Keratinocyte (primary cell): ENCODE results near the gene FAM120C. TPM values are rescaled to one million over a fixed set of nuclear protein-coding genes. Genes with fewer than 3 reads are reported as not detected.

Experiments
- DNase-seq: peaks from one replicate; pipeline ENCODE4 v3.0.0-alpha.2; 2011; ENCODE audit warnings: low read depth, missing footprints, low spot score
- FAIRE-seq: peaks from 2 replicates; lab custom pipeline; 2011; peaks lifted over from hg19 to GRCh38; lab: Jason Lieb, UNC
- H2AFZ ChIP-seq: 2 replicates; pipeline ENCODE4 v1.6.0; 2012; ENCODE audit warnings: low read length, control low read depth, inconsistent platforms; ENCODE audit not compliant: control insufficient read depth
- H3K27ac ChIP-seq: 2 replicates; pipeline ENCODE4 v1.5.1; 2011; ENCODE audit warnings: low read length; ENCODE audit not compliant: control insufficient read depth, insufficient read depth
- H3K27me3 ChIP-seq: 3 replicates; pipeline ENCODE4 v1.6.0; 2011; ENCODE audit warnings: low read length; ENCODE audit not compliant: control insufficient read depth, insufficient read depth; ENCODE audit errors: extremely low read depth
- H3K36me3 ChIP-seq, 2 experiments: 2 replicates in 1 of 2; 3 replicates in 1 of 2; pipeline ENCODE4 v1.5.1; 2011; ENCODE audit warnings: low read length in 2 of 2, mild to moderate bottlenecking in 1 of 2; ENCODE audit not compliant: control insufficient read depth in 2 of 2, insufficient read depth in 2 of 2; ENCODE audit errors: extremely low read depth in 1 of 2
- H3K4me1 ChIP-seq: 3 replicates; pipeline ENCODE4 v1.5.1; 2011; ENCODE audit warnings: low read length; ENCODE audit not compliant: control insufficient read depth, insufficient read depth; ENCODE audit errors: extremely low read depth
- H3K4me2 ChIP-seq: 3 replicates; pipeline ENCODE4 v1.6.0; 2011; ENCODE audit warnings: low read depth, low read length; ENCODE audit not compliant: control insufficient read depth, insufficient read depth; ENCODE audit errors: extremely low read depth
- H3K4me3 ChIP-seq, 3 experiments: fragments of 200-600 bp in 1 of 3; sonication (generic) in 1 of 3; 2 replicates in 2 of 3; 3 replicates in 1 of 3; pipeline ENCODE4 v1.5.1; 2011 to 2016; ENCODE audit warnings: low read length in 3 of 3, mild to moderate bottlenecking in 3 of 3, control low read depth in 2 of 3, inconsistent platforms in 1 of 3, low read depth in 1 of 3, mixed read lengths in 1 of 3, mixed run types in 1 of 3, moderate library complexity in 1 of 3; ENCODE audit not compliant: control insufficient read depth in 2 of 3, insufficient read depth in 2 of 3; ENCODE audit errors: extremely low read depth in 1 of 3
- H3K79me2 ChIP-seq: 2 replicates; pipeline ENCODE4 v1.6.0; 2012; ENCODE audit warnings: low read length; ENCODE audit not compliant: control insufficient read depth, insufficient read depth
- H3K9ac ChIP-seq: 3 replicates; pipeline ENCODE4 v1.6.0; 2011; ENCODE audit warnings: low read length; ENCODE audit not compliant: control insufficient read depth, insufficient read depth; ENCODE audit errors: extremely low read depth
- H3K9me1 ChIP-seq: 3 replicates; pipeline ENCODE4 v1.6.0; 2011; ENCODE audit warnings: low read length; ENCODE audit not compliant: control insufficient read depth, insufficient read depth; ENCODE audit errors: extremely low read depth
- H3K9me3 ChIP-seq: 2 replicates; pipeline ENCODE4 v1.5.1; 2012; ENCODE audit warnings: low read depth, low read length; ENCODE audit not compliant: control insufficient read depth
- H4K20me1 ChIP-seq: 3 replicates; pipeline ENCODE4 v1.6.0; 2011; ENCODE audit warnings: low read length; ENCODE audit not compliant: control insufficient read depth, insufficient read depth; ENCODE audit errors: extremely low read depth
- CTCF ChIP-seq, 3 experiments: IDR thresholded peaks in 1 of 3; conservative IDR thresholded peaks in 1 of 3; optimal IDR thresholded peaks in 1 of 3; 2 replicates in 2 of 3; 3 replicates in 1 of 3; pipeline versions ENCODE3 to v1.5.1; 2011; ENCODE audit warnings: low read length in 3 of 3, mild to moderate bottlenecking in 3 of 3, moderate library complexity in 2 of 3, control low read depth in 1 of 3, inconsistent platforms in 1 of 3; ENCODE audit not compliant: insufficient read depth in 2 of 3; ENCODE audit errors: extremely low read depth in 1 of 3
- EZH2 ChIP-seq: IDR thresholded peaks from one replicate; pipeline ENCODE4 v1.6.1; 2012; ENCODE audit warnings: inconsistent platforms, mild to moderate bottlenecking, low read length, moderate library complexity
- dilution Hi-C: fragments of 300-500 bp; cut with MboI; formaldehyde crosslinking; loops from one replicate; pipeline ENCODE4 v1.7.0; 2020; ENCODE audit warnings: low sequenced_read_pairs; ENCODE audit not compliant: extremely low pct_ligation_motif_present
- polyA plus RNA-seq, 5 experiments: library from polyadenylated mRNA; depleted of rRNA in 3 of 5; stranded (reverse) in 3 of 5; stranded (forward) in 1 of 5; unstranded in 1 of 5; fragments of >200 nt; gene quantifications; 1 replicate in 1 of 5; 2 replicates in 3 of 5; 3 replicates in 1 of 5; pipeline versions ENCODE4 v1.2.1 to v1.2.3, GENCODE V29; 2011 to 2012; ENCODE audit warnings: missing spikeins in 2 of 5, low read depth in 1 of 5, low replicate concordance in 1 of 5

FAM120C gene
- polyA plus RNA-seq, 1 donor (not counting 4 experiments of a cell fraction or from before 2014, with no cell fraction given): 1.9 TPM

GRCh38 chrX:54087661-54088060, 95.4 kb downstream of the FAM120C start:
- TF ChIP-seq EZH2 (no peak), CTCF (optimal IDR thresholded peaks at IDR 0.05 in 1 of 3, IDR thresholded peaks at IDR 0.05 in 1 of 3, conservative IDR thresholded peaks at IDR 0.05 in 1 of 3; ENCODE audit: extremely low read depth in 1 of 3, insufficient read depth in 2 of 3, low read length in 3 of 3) (no peak)
- Histone ChIP-seq H3K79me2 (no peaks in the 10 kb centered on the region), H3K4me2 (no peak overlapping the region), H3K27me3 (no peaks in the 10 kb centered on the region), H2AFZ (no peak overlapping the region), H3K9me1 (no peaks in the 10 kb centered on the region), H4K20me1 (no peaks in the 10 kb centered on the region), H3K36me3 (no peaks in the 10 kb centered on the region), H3K4me1 (no peaks in the 10 kb centered on the region), H3K9ac (no peak overlapping the region), H3K9me3 (no peaks in the 10 kb centered on the region), H3K27ac (no peak overlapping the region), H3K4me3 (no peak overlapping the region)
- no peak for FAIRE-seq
- dilution Hi-C loops: no loop called here
- DNase-seq: no peak

- Histone ChIP-seq H3K4me1 (no peaks in the 10 kb centered on the region), H2AFZ (no peak overlapping the region), H3K9ac (no peak overlapping the region), H3K9me3 (no peaks in the 10 kb centered on the region), H3K27me3 (no peaks in the 10 kb centered on the region), H3K4me3 (no peak overlapping the region), H3K27ac (no peak overlapping the region), H3K79me2 (no peaks in the 10 kb centered on the region), H3K9me1 (no peaks in the 10 kb centered on the region), H3K4me2 (no peak overlapping the region), H4K20me1 (no peaks in the 10 kb centered on the region), H3K36me3 (no peaks in the 10 kb centered on the region)
- no peak for DNase-seq
- no peak for FAIRE-seq
- dilution Hi-C loops: no loop called here
- no peak for TF ChIP-seq EZH2
- no peak for TF ChIP-seq CTCF (optimal IDR thresholded peaks at IDR 0.05 in 1 of 3, IDR thresholded peaks at IDR 0.05 in 1 of 3, conservative IDR thresholded peaks at IDR 0.05 in 1 of 3; ENCODE audit: extremely low read depth in 1 of 3, insufficient read depth in 2 of 3, low read length in 3 of 3)
Measured at GRCh38 chrX:54085666-54086065, 97.4 kb downstream of the FAM120C start.
